ENCODE results near the gene STEAP3. TPM values are rescaled to one million over a fixed set of nuclear protein-coding genes. Genes with fewer than 3 reads are reported as not detected.

The STEAP3 gene
- polyA plus RNA-seq, 1 donor from 2014 or later: not detected

- Histone ChIP-seq H3K36me3 (ENCODE audit: insufficient read depth, low read length) (no peaks in the 10 kb centered on the region), H3K79me2 (replicated peaks; ENCODE audit: insufficient read depth, low read length) (no peaks in the 10 kb centered on the region), H2AFZ (ENCODE audit: low read depth, low read length) (no peak overlapping the region), H4K20me1 (ENCODE audit: insufficient read depth) (no peaks in the 10 kb centered on the region), H3K4me3 (ENCODE audit: low read length) (no peak overlapping the region), H3K4me2 (ENCODE audit: low read length) (no peak overlapping the region), H3K27ac (ENCODE audit: low read length) (no peak overlapping the region), H3K9me2 (ENCODE audit: insufficient read depth, low read length) (no peaks in the 10 kb centered on the region), H3F3A (ENCODE audit: insufficient read depth, low read length, poor library complexity, severe bottlenecking) (no peaks in the 10 kb centered on the region), H3K9me3 (ENCODE audit: low read length) (no peaks in the 10 kb centered on the region), H3K27me3 (ENCODE audit: insufficient read depth, low read depth, low read length) (no peaks in the 10 kb centered on the region), H3K9ac (ENCODE audit: low read length) (no peak overlapping the region)
- TF ChIP-seq RAD21 (conservative IDR thresholded peaks at IDR 0.05) (no peak), REST (IDR thresholded peaks at IDR 0.05; ENCODE audit: borderline replicate concordance) (no peak), TAF1 (IDR thresholded peaks at IDR 0.05; ENCODE audit: low read depth) (no peak)
Measured at GRCh38 chr2:119252186-119253113, 28.8 kb downstream of the STEAP3 start.

- Histone ChIP-seq H3K27me3 (ENCODE audit: insufficient read depth, low read depth, low read length) (no peaks in the 10 kb centered on the region), H3K4me2 (ENCODE audit: low read length) (no peak overlapping the region), H3K36me3 (ENCODE audit: insufficient read depth, low read length) (no peaks in the 10 kb centered on the region), H3K9me2 (ENCODE audit: insufficient read depth, low read length) (no peaks in the 10 kb centered on the region), H3K27ac (ENCODE audit: low read length) (no peak overlapping the region), H3K9ac (ENCODE audit: low read length) (no peak overlapping the region), H3K79me2 (replicated peaks; ENCODE audit: insufficient read depth, low read length) (no peaks in the 10 kb centered on the region), H3F3A (ENCODE audit: insufficient read depth, low read length, poor library complexity, severe bottlenecking) (no peaks in the 10 kb centered on the region), H2AFZ (ENCODE audit: low read depth, low read length) (no peak overlapping the region), H4K20me1 (ENCODE audit: insufficient read depth) (no peaks in the 10 kb centered on the region), H3K9me3 (ENCODE audit: low read length) (no peaks in the 10 kb centered on the region), H3K4me3 (ENCODE audit: low read length) (no peak overlapping the region)
- TF ChIP-seq RAD21 (conservative IDR thresholded peaks at IDR 0.05): no peak
- no peak for TF ChIP-seq EP300 (conservative IDR thresholded peaks at IDR 0.05; ENCODE audit: poor library complexity, severe bottlenecking)
- TF ChIP-seq SMC3 (conservative IDR thresholded peaks at IDR 0.05; ENCODE audit: poor library complexity): no peak
- TF ChIP-seq TAF1 (IDR thresholded peaks at IDR 0.05; ENCODE audit: low read depth): no peak
- TF ChIP-seq REST (IDR thresholded peaks at IDR 0.05; ENCODE audit: borderline replicate concordance): no peak
- TF ChIP-seq POLR2AphosphoS5 (IDR thresholded peaks at IDR 0.05): no peak
- no peak for TF ChIP-seq EZH2 (IDR thresholded peaks at IDR 0.05; ENCODE audit: borderline replicate concordance, insufficient read depth, low read length, poor library complexity, severe bottlenecking)
- no peak for TF ChIP-seq CTCF (IDR thresholded peaks at IDR 0.05; ENCODE audit: poor library complexity, severe bottlenecking)
- no peak for TF ChIP-seq MXI1 (conservative IDR thresholded peaks at IDR 0.05; ENCODE audit: poor library complexity, severe bottlenecking)
Measured at GRCh38 chr2:119253114-119253702, 29.6 kb downstream of the STEAP3 start.
